ENCODE data around the gene ALDH5A1. TPM values are rescaled to one million over a fixed set of nuclear protein-coding genes. Genes with fewer than 3 reads are reported as not detected.

ALDH5A1 gene
- total RNA-seq, 2 donors from 2014 or later, result 5.0 to 10.0 TPM

DNA sequence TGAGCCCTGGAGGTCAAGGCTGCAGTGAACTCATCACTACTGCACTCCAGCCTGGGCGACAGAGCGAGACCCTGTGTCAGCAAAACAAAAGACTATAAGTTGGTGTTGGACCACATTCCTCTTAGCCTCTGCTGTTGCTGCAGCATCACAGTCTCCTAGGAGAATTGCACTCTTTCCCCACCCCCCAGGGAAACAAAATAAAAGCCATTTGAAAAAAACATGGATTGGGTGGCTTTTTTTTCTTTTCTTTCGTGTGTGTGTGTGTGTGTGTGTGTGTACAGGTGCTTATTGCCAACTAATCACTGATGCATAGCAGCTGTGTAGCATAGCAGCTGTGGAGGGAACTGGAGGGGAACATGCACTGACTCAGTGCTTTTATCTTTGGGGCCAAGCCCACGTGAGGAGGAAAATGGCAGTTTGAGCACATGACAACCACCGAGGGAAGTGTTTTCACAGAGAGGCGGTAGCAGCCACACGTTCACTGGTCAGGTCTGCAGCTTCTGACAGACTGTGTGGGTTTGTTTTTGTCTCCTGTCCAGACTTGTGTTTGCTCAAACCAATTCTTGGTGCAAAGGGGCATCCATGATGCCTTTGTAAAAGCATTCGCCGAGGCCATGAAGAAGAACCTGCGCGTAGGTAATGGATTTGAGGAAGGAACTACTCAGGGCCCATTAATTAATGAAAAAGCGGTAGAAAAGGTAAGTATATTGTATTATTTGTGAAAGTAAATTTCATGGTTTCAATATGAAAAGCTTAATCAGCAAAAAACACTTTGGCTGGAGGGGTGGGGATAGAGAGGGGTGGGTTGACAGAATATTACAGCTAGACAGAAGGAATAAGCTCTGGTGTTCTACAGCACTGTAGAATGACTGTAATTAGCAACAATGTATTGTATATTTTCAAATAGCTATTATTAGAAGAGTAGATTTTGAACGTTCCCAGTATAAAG, 27.7 kb downstream of the ALDH5A1 start:
- Histone ChIP-seq H3K36me3 (no peaks in the 10 kb centered on the region), H3K27ac (no peak overlapping the region)

DNA sequence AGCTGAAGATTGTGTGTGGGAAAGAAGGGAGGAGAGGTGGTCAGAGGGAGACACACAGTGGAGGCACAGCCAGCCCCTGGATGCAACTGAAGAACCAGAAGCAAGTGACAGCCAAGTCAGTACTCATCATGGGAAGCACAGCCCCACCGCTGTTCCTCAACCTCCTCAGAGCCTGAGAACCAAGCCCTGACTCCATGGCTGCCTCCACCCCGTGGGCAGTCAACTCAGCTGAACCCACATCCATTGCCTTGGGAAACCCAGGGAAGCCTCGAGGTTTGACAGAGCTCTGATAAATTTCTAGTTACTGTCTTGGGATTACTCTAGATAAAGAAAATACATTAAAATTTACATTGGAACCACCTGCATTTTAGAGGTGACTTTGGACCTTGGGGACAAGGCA, 29.6 kb downstream of the ALDH5A1 start:
- TF ChIP-seq CTCF (IDR thresholded peaks at IDR 0.05), result no peak
- no peak for DNase-seq (ENCODE audit: low spot score)

More for the DNA sequence above, 27.7 kb downstream of the ALDH5A1 start:
- H3K27me3 ChIP-seq, result no peaks in the 10 kb centered on the region
- no peaks in the 10 kb centered on the region for H3K4me1 ChIP-seq
- no peak for TF ChIP-seq CTCF (IDR thresholded peaks at IDR 0.05)
- DNase-seq (ENCODE audit: low spot score), result no peak
- no peak overlapping the region for H3K4me3 ChIP-seq
- no peaks in the 10 kb centered on the region for H3K9me3 ChIP-seq

DNA sequence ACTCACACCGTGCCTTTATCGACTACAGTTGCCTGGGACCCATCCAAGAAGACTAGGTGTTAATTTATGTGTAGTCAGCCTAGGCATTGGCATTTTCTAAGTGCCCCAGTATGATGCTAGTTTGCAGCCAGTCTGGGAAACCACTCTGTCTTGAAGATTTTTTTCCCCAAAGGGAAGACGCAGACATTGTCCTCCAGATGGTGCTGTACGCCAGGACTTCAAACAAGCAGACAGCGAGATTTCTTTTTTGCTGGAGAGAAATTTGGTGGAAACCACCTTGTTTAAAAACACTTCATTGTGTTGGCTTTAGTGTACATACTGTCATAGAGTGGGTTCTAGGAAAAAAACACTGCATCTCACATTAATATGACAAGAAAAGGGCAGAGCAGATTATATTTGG, 30.0 kb downstream of the ALDH5A1 start:
- Histone ChIP-seq H3K36me3 (no peaks in the 10 kb centered on the region), H3K4me3 (no peak overlapping the region), H3K4me1 (no peaks in the 10 kb centered on the region), H3K27me3 (no peaks in the 10 kb centered on the region), H3K27ac (no peak overlapping the region), H3K9me3 (no peaks in the 10 kb centered on the region)
- DNase-seq (ENCODE audit: low spot score), result no peak
- TF ChIP-seq CTCF (IDR thresholded peaks at IDR 0.05), result no peak

More for the DNA sequence above, 29.6 kb downstream of the ALDH5A1 start:
- H3K27me3 ChIP-seq, result no peaks in the 10 kb centered on the region
- no peaks in the 10 kb centered on the region for H3K9me3 ChIP-seq
- no peak overlapping the region for H3K27ac ChIP-seq
- no peaks in the 10 kb centered on the region for H3K4me1 ChIP-seq
- H3K4me3 ChIP-seq, result no peak overlapping the region
- H3K36me3 ChIP-seq, result no peaks in the 10 kb centered on the region

DNA sequence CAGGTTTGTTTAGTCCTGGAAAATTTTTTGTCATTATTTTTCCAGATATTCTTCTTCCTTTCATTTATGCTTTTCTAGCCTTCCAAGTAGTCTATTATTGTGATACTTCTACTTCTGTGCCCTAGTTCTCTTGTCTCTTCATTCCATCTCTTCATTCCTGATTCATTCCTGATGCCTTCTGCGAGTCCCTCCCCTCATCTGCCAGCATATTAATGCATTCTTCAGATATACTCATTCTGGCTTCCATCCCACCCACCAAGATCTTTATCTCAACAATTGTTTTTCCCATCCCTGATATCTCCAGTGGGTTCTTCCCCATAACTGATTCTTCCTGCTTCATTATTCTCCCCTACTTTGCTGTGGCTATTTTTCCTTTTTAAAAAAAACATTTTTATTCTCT, 35.2 kb downstream of the ALDH5A1 start:
- no peak for TF ChIP-seq CTCF (IDR thresholded peaks at IDR 0.05)
- DNase-seq (ENCODE audit: low spot score), result no peak
- Histone ChIP-seq H3K27me3 (no peaks in the 10 kb centered on the region), H3K27ac (no peak overlapping the region), H3K4me1 (no peaks in the 10 kb centered on the region), H3K36me3 (peaks cover 13% of the 10 kb centered on the region), H3K9me3 (no peaks in the 10 kb centered on the region), H3K4me3 (no peak overlapping the region)

DNA sequence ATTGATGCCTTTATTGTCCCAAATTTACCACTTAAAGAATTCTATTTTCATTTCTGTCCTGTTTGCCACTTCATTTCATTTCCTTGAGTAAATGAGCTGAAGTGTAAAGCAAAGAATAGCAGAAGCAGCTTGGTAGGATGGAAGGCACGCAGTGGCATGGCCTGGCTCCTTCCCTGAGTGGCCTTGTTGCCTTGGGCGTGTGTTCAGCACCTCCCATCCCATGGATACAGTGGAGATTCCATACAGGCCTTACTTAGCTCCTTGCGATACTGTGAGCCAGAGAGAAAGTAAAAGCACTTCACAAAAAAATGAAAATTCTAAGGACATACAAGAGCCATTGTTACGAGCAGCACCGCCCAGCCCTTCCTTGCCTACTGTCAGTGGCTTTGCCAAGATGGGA, 39.6 kb downstream of the ALDH5A1 start:
- no peak for TF ChIP-seq CTCF (IDR thresholded peaks at IDR 0.05)

More for the DNA sequence above, 39.6 kb downstream of the ALDH5A1 start:
- Histone ChIP-seq H3K4me3 (no peak overlapping the region), H3K9me3 (no peaks in the 10 kb centered on the region), H3K4me1 (no peaks in the 10 kb centered on the region), H3K27me3 (no peaks in the 10 kb centered on the region), H3K27ac (no peak overlapping the region), H3K36me3 (peaks cover 16% of the 10 kb centered on the region)
- DNase-seq (ENCODE audit: low spot score), result no peak
